Loucy (cell line): ENCODE measurements around the gene BTAF1.

Source experiments
- EZH2phosphoT487 ChIP-seq: fragments of 200-600 bp; IDR thresholded peaks from 2 replicates; pipeline ENCODE4 v1.6.1; 2018; ENCODE audit warnings: antibody characterized with exemption, mild to moderate bottlenecking, moderate library complexity, borderline replicate concordance
- TF ChIP-seq, protein P1 (sequence below): fragments of 200-600 bp; sonication (generic); conservative IDR thresholded peaks from 2 replicates; pipeline ENCODE4 v1.5.1; 2014; ENCODE audit warnings: mild to moderate bottlenecking, antibody characterized with exemption, low read length

DNA sequence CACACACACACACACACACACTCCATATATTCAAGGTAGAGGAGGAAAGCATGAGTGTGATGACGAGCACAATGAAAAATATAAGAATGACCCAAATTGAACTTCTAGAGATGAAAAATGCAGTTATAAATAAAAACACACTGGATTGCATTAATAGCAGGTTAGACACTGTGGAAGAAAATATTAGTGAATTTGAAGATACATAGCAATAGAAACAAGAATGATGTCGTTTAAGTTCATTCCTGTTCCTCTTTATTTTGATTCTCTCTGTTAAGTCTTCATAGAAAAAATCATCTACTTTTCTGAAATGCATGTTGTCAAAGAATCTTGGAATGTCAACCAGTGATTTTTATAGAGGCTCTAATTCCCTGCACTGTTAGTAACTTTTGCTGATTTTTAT, 78.4 kb downstream of the BTAF1 start:
- TF ChIP-seq, protein P1, sequence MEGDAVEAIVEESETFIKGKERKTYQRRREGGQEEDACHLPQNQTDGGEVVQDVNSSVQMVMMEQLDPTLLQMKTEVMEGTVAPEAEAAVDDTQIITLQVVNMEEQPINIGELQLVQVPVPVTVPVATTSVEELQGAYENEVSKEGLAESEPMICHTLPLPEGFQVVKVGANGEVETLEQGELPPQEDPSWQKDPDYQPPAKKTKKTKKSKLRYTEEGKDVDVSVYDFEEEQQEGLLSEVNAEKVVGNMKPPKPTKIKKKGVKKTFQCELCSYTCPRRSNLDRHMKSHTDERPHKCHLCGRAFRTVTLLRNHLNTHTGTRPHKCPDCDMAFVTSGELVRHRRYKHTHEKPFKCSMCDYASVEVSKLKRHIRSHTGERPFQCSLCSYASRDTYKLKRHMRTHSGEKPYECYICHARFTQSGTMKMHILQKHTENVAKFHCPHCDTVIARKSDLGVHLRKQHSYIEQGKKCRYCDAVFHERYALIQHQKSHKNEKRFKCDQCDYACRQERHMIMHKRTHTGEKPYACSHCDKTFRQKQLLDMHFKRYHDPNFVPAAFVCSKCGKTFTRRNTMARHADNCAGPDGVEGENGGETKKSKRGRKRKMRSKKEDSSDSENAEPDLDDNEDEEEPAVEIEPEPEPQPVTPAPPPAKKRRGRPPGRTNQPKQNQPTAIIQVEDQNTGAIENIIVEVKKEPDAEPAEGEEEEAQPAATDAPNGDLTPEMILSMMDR, result no peak
- no peak for TF ChIP-seq EZH2phosphoT487
